ENCODE results near the gene RABL6.
"Not testable (repeated sequence)": the region's sequence is repeated elsewhere in the genome, so short reads cannot be mapped to it uniquely, and the experiment has no call there.

RABL6 gene

DNA sequence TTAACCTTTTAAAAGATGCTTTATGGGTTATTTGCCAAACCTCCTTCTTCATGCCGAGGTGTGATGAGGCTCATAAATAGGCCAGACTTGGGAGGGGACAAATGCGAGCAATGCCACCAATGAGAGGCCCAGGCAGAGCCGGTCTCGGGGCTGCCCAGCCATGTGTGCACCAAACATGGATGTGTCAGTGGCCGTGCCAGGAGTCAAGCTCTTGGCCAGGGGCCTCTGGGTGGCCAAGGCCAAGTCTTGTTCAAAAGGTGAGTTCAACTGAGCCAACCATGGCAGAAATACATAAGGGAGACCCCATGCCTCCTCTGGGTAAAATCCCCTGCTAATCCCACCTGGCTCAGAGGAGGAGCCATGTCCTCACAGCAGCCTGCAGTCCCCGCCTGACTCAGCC is 32.6 kb upstream of the RABL6 start:
- DNase-seq: no peak

GRCh38 chr9:136776947-136777346 is 30.8 kb upstream of the RABL6 start:
- no peak for DNase-seq

- no peak for DNase-seq
These were observed 30.4 kb upstream of the RABL6 start for GRCh38 chr9:136777359-136777758.

- no peak for DNase-seq
These were observed 27.9 kb upstream of the RABL6 start for GRCh38 chr9:136779808-136780207.

- DNase-seq: no peak
These were observed 25.3 kb upstream of the RABL6 start for GRCh38 chr9:136782452-136782851.

GRCh38 chr9:136784249-136784996 is 23.3 kb upstream of the RABL6 start:
- no peak for DNase-seq

DNA sequence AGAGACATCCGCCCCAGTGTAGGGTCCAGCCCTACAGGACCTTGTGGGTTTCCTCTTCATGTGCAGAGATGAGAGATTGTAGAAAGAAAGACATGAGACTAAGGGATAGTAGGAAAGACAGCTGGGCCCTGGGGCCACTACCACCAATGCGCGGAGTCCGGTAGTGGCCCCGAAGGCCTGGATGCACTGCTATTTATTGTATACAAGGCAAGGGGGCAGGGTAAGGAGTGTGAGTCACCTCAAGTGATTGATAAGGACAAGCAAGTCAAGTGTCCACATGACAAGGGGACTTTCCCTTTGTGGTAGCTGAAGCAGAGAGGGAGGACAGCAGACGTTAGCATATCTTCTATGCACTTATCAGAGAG is 22.8 kb upstream of the RABL6 start:
- DNase-seq: no peak

DNA sequence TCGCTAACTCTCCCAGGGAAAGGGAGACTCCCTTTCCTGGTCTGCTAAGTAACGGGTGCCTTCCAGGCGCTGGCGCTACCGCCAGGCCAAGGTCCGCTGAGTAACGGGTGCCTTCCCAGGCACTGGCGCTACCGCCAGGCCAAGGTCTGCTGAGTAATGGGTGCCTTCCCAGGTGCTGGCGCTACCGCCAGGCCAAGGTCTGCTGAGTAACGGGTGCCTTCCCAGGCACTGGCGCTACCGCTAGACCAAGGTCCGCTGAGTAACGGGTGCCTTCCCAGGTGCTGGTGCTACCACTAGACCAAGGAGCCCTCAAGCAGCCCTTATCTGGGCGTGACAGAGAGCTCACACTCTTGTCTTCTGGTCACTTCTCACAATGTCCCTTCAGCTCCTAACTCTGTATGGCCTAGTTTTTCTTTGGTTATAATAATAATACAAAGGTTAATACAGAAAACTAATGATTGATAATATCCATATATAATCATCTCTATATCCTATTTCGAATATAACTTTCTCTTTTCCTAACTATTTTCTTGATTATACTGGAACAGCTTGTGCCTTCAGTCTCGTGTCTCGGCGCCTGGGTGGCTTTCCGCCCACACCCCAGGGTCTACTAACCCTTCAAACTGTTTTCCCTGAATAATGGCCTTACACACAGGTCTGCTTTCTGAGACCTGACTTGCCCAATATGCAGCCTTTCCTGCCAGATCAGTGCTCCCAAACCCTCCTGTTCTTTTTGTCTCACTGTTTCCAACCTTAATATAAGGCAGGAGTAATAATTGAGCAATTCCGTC is 22.0 kb upstream of the RABL6 start:
- DNase-seq: not testable (repeated sequence)

GRCh38 chr9:136786451-136786850 is 21.3 kb upstream of the RABL6 start:
- no peak for DNase-seq

DNA sequence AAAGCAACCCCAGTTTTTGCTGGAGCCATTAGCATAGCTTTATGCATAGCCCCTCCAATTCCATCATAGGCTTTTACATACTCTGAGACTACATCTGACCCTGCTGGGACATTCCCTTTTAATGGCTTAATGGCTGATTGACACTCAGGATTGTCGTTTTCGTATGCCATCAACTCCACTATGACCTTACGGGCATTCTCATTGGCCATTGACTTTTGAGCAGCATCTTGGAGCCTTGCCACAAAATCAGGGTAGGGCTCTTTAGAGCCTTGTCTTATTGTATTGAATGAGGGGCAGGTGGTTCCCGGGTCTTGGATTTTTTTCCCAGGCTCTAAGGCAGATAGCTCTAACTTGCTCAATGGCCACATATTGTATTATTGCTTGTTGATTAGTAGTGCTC is 20.8 kb upstream of the RABL6 start:
- not testable (repeated sequence) for DNase-seq

GRCh38 chr9:136787690-136788400 is 19.9 kb upstream of the RABL6 start:
- DNase-seq: peak; percentile 40

DNA sequence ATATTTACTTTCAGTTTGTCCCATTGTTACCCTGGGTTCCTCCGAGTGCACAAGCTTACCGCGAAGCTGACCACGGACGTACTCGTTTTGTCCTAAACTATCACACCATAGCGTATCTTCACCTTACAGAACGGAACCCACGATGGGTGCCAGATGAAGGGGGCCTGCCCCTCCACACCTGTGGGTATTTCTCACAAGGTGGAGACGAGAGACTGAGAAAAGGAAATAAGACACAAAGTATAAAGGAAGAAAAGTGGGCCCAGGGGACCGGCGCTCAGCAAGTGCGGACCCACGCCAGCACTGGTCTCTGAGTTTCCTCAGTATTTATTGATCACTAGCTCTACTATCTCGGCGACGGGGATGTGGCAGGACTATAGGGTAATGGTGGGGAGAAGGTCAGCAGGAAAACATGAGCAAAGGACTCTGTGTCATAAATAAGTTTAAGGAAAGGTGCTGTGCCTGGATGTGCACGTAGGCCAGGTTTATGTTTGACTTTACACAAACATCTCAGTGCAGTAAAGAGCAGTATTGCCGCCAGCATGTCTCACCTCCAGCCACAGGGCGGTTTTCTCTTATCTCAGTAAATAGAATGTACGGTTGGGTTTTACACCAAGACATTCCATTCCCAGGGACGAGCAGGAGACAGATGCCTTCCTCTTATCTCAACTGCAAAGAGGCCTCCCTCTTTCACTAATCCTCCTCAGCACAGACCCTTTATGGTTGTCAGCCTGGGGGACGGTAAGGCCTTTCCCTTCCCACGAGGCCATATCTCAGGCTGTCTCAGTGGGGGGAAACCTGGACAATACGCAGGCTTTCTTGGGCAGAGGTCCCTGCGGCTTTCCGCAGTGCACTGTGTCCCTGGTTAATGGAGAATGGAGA is 18.9 kb upstream of the RABL6 start:
- DNase-seq: not testable (repeated sequence)

GRCh38 chr9:136789523-136789937 is 18.2 kb upstream of the RABL6 start:
- no peak for DNase-seq

DNA sequence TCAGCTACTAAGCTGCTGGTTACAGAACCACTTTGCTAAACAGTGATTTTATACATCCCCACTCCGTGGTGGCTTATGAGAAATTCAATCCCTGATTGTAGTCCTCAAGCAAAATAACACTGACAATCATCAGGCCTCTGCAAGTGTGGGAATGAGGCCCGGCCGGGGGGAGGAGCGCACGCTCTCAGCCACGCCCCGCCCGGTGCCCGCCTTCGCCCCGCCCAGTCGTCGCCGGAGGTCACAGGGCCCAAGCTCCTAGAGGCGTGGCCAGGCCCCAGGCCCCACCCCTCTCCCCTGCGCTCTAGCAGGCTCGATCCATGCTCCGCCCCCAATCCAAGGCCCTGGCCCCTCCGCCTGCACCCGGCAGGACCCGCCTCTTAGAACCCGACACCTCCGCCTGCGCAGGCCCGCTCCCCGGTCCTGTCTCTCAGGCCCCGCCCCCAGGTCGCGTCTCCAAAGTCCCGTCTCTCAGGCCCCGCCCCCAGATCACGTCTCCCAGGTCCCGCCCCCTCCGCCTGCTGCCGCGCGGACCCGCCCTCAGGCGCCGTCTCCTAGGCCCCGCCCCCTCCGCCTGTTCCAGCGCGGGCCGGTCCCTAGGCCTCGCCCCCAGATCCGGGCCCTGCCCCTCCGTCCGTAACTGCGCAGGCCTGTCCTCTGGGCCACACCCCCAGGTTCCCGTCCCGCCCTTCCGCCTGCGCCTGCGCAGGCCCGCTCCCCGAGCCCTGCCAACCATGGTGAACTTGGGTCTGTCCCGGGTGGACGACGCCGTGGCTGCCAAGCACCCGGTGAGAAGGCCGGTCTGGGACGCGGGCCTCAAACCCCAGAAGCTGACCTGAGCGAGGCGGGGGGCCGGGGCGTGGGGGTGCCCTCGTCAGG is 16.9 kb upstream of the RABL6 start, which contains the start of gene TMEM141:
TMEM141 (plus strand) TSS at position 705 of the 876 bp plus-strand sequence; CDS start at position 732, 27 bp downstream.
- DNase-seq: peak; percentile 99

DNA sequence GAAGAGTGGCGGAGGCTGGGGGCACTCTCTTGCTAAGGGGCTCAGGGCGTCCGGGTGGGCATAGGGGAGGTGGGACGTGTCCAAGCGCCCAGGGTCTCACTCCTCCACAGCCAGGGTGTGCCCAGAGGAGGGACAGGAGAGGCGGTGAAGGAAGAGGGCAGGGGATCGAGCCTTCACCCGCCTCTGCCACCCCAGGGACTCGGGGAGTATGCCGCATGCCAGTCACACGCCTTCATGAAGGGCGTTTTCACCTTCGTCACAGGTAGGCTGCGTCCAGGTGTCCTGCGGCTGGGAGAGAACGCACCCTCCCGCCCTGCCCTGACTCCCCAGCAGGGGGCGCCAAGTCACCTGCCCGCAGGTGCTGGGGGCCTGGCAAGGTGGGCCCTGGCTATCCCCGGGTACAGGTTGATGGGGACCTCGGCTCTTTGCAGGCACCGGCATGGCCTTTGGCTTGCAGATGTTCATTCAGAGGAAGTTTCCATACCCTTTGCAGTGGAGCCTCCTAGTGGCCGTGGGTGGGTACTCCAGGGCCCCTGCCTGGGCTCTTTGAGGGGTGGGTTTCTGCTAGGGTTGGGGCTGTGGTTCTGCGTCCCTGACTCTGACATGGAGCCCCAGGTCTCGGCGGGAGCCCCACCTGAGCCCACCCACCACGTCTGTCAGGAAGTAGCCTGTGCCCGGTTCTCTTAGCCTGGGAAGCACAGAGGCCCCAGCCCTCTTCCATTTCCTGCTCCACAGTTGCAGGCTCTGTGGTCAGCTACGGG is 16.1 kb upstream of the RABL6 start:
- peak; percentile 48 for DNase-seq

DNA sequence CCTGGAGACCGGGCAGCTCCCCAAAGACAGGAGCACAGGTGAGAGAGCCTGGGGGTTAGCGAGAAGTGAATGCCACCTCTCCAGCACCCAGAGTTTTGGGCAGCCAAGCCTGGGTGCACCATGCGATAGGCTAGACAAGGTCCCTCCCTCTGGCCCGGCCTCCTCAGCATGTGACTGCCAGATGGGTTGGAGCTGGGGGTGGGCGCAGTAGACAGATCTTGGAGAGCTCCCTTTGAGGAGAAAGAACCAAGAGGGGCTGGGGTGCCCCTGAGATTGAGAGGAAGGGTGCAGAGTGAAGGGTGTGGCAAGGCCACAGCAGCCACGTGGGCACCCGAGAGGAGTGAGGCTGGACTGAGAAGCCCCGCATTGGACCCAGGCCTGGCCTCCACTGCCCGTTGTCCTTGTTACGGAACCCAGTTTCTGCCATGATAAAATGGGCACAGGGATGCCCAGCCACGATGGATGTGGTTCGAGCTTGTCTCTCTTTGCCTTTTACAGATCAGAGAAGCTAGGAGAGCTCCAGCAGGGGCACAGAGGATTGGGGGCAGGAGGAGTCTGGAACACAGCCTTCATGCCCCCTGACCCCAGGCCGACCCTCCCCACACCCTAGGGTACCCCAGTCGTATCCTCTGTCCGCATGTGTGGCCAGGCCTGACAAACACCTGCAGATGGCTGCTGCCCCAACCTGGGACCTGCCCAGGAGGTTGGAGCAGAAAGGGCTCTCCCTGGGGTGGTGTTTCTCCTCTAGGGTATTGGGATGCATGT is 15.2 kb upstream of the RABL6 start:
- DNase-seq: no peak

DNA sequence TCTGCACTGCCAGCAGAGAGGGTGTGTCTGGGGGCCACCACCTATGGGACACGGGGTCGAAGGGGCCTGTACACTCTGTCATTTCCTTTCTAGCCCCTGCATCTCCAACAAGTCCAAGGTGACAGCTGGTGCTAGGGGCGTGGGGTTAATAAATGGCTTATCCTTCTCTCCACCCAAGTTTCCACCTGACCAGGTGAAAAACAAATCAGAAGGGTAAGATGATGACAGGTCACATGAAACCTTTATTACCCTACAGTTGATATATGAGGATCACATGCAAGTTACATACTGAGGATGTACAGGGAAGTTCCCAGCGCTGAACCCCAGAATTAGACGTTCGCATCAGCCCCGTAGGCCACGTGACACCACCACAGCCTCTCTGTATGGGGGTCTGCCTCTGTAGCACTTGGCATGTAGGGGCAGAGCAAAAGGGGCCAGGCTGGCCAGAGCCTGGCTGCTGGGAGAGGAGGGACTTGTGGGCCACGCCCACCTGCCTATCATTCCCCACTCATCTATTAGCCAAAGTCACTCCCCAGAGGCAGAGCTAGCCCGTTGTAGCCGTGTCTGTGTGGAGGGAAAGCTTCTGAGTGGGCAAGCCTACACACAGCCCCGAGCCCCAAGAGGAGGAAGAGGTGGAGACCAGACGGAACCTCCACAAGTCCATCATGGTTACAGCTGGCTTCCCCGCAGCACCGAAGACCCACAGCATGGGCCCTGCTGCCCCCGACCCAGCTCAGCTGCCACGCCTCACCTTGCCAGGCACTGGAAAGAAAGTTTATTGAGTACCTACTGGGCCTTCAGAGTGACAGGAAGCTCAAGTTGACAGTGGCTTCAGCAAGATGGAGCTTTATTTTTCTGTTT is 14.4 kb upstream of the RABL6 start:
- DNase-seq: no peak

DNA sequence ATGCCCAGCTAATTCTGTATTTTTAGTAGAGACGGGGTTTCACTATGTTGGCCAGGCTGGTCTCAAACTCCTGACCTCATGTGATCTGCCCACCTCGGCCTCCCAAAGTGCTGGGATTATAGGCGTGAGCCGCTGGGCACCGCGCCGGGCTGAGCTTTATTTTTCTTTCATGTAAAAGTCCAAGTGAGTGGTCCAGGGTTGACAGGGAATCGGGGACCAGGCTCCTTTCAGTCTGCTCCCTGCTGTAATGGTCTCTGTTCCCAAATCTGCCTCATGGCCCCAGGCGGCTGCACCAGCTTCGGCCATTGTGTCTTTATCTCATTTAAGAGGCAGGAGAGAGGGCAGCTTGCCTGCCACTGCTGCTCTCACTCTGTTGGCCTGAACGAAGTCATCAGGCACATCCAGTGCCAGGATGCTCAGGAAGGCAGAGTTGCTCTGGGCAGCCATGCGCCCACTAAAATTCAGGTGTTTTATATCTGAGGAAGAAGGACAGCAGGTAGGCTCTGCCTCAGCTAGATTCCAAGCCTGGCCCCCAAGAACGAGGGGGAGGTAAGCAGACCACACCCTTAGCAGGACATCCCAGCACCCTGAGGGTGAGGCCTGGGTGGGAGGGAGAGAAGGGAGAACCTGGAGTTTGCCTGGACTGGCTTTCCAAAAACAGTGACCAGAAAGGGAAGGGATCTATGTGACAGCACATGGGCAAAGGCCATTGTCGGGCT is 13.3 kb upstream of the RABL6 start:
- DNase-seq: no peak

Measured in NCI-H510A (cell line).